ENCODE measurements around the gene TBC1D2. TPM values are rescaled to one million over a fixed set of nuclear protein-coding genes. Genes with fewer than 3 reads are reported as not detected.
"Not testable (repeated sequence)": the region's sequence is repeated elsewhere in the genome, so short reads cannot be mapped to it uniquely, and the experiment has no call there.

Gene TBC1D2
- polyA plus RNA-seq, 10 donors, result 1.1 to 2.8 (median 2.0) TPM

GRCh38 chr9:98271479-98271878, 16.0 kb upstream of the TBC1D2 start:
- no peak for DNase-seq

DNA sequence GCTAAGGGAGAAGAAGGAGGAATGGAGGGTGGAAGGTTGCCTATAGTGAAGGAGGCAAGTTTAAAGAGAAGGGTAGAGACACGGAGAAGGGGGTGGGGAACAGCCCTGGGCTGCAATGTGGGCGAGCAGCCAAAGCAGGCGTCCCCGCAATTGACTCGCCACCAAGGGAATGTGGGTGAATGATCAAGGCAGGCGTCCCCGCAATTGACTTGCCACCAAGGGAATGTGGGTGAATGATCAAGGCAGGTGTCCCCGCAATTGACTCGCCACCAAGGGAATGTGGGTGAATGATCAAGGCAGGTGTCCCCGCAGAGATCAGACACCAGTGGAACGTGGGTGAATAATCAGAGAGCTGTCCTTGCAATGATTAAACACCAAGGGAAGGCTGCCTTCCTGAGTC, 14.8 kb upstream of the TBC1D2 start:
- DNase-seq, result not testable (repeated sequence)

DNA sequence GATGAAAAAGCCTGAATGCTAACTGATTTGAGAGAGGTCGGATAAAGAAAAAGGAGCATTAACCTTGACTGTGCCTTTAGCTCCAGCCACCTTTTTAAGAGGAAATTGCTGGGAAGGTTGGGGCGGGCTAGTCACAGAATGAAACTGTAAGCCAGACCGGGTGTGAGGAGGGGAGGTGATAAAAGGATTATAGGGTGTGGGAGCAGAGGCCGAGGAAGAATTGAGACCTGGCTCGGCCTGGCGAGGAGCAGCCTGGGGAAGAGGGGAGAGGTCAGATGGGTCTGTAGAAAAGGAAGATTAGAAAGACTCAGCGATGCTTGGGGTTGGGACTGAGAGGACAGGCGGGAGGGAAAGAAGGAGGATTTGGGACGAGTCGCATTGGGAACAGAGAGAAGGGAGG, 14.2 kb upstream of the TBC1D2 start:
- not testable (repeated sequence) for DNase-seq

DNA sequence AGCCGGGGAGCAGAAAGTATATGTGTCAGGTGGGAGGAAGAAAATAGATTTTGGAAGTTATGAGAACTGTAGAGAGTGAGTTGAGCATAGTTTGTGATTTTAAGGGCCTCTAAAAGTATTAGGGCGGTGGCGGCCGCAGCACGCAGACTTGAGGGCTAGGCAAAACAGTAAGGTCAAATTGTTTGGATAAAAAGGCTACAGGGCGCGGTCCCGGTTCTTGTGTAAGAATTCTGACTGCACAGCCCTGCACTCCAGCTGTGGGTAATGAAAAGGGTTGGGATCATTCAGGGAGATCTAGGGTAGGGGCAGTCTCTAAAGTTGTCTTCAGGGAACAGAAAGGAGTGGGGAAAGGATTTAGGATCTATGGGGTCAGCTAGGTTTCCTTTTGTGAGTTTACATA, 12.1 kb upstream of the TBC1D2 start:
- not testable (repeated sequence) for DNase-seq

DNA sequence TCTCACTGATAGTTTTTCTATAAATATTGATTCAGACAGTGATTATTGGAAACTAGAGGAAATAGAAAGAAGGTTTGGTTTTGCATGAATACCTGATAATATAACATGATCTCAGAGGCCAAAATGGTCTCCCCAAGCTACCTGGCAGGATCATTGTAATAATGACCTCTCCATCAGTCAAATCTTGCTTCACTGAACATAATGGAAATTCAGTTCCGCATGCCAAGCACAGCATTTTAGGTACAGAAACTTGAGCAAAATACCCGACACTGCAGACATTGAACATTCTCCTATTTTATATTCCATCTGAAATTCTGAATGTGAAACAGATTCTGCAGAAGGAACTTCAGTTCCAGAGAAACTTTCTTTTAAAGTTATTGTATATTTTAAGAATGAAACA, 9.1 kb upstream of the TBC1D2 start:
- no peak for DNase-seq

GRCh38 chr9:98263482-98264357, 8.3 kb upstream of the TBC1D2 start:
- DNase-seq, result peak; percentile 64 to 83 (median 70)

DNA sequence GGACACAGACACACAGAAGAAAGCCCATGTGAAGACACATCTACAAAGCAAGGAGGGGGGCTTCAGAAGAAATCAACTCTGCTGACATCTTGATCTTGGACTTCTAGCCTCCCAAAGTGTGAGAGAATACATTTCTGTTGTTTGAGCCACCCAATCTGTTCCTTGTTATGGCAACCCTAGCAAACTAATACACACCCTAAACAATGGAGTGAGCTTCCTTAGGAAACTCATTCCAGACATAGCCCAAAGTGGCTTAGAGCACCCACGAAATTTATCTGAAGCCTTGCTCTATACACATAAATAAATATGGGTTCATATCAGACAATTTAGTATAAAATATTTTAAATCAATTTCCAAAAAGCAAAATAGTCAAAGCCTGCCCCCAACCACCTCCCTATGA, 7.6 kb upstream of the TBC1D2 start:
- no peak for DNase-seq

DNA sequence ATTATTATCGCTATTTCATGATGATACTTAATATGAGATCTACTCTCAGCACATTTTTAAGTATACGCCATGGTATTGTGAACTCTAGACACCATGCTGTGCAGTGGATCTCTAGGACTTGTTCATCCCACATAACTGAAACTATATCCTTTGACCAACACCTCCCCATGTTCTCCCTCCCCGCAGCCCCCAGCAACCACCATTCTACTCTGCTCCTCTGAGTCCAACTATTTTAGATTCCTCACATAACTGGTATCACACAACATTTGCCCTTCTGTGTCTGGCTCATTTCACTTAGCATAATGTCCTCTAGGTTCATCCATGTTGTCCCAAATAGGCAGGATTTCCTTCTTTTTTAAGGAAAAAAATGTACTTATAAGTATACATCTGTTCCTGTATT, 6.6 kb upstream of the TBC1D2 start:
- no peak for DNase-seq

GRCh38 chr9:98260635-98261034, 5.2 kb upstream of the TBC1D2 start:
- no peak for DNase-seq

DNA sequence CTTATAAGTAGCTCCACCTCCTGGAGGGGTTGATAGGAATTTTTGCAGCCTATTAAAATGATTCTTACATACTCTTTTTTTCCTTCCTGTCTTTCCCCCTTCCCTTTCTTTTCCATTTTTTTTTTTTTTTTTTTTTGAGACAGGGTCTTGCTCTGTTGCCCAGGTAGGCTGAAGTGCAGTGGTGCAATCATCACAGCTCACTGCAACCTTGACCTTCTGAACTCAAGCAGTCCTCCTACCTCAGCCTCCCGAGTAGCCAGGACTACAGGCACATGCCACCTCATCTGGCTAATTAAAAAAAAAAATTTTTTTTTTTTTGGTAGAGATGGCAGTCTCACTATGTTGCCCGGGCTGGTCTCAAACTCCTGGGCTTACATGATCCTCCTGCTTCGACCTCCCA, 4.3 kb upstream of the TBC1D2 start:
- DNase-seq, result no peak

- peak in 1 of 3 donors; percentile 34 for DNase-seq
Observed at GRCh38 chr9:98256756-98257155, 1.3 kb upstream of the TBC1D2 start.

GRCh38 chr9:98255061-98255577, 330 bp downstream of the TBC1D2 start:
- no peak for DNase-seq

DNA sequence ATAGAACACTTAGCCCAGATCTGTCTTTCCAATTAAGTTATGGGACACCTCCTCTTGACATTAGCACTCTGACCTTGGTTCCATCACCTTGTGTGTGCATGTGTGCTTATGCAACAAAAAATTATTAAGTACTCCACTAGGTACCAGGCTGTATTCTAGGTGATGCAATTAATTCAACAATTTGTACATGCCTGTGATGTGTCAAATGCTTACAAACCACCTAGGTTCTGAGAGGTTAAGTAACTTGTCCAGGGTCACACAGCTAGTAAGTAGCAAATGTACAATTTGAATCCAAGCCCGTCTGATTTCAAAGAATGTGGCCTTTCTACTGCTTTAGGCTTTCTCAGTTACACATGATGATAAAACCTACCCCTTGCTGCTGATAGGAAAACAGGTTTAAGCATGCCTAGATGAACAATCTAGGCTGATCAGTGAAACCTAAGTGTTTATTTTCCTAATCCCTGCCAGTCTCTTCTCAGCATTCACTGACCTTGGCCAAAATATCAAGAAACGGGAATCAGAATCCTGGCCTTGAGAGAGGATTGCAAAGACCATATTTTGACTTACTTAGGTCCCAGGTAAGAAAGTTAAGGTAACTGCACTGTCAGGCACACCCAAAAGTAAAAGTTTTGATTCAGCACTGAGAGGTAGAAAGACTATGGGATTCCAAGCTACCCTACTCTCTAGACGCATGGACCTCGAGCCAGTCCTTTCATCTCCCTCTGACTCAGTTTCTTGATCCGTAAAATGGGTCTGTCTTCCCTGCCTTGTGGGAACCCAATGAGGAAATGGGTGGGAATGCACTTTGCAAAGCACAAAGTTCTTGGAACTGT, 1.0 kb downstream of the TBC1D2 start:
- no peak for DNase-seq

GRCh38 chr9:98253565-98253964, 1.9 kb downstream of the TBC1D2 start:
- DNase-seq, result no peak

DNA sequence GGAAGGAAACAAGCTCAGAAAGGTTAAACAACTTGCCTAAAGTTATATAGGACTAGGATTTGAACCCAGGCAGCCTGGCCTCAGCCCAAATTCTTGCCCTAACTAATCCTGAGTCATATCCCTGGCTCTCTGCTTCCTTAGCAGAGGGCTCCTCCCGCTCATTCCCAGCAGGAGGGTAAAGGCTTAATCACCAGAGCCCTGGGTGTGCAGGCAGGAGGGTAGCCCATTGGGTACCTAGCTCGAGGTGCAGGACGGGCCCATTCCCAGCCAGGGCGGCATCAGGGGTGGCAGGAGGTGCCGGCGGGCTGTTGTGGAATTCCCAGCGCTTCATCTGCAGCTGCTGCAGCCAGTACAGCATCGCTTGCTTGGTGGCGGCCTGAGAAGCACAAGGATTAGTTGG, 3.9 kb downstream of the TBC1D2 start:
- peak in 1 of 3 donors; percentile 23 for DNase-seq

GRCh38 chr9:98249771-98250170, 5.7 kb downstream of the TBC1D2 start:
- no peak for DNase-seq

DNA sequence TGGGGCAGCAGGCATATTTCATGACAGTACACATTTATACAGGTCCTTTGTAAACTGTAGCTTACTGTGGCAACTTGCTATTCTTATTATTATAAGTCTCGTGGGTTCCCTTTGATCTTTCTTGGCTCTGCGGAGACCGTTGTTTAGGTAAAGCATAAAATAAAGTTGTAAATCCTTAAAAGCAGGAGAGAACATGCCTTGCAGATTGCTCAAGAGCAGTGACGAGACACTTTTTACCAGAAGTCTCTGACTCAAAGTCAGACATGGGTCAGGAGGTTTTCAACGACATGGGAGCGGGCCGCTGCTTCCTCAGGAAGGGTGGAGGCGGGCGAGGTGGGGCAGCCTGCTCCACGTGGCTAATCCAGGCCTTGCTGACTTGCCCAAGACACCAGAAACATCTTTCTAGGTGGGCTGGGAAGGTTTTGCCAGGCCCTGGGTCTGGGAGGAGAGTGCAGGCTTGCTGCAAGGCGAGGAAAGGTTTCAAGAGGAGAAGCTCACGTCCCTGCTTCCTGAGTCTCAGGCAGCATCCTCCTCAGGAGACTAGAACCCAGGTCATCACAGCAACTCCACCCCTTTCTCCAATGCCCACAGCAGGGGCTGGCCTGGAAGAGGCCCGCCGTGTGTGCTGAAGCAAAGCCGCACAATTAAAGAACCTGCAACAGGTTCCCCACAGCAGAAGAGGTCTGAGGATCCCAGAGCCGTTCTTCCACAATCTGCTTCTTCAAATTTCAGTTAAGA, 6.5 kb downstream of the TBC1D2 start:
- DNase-seq, result peak; percentile 9 to 51 (median 25)

DNA sequence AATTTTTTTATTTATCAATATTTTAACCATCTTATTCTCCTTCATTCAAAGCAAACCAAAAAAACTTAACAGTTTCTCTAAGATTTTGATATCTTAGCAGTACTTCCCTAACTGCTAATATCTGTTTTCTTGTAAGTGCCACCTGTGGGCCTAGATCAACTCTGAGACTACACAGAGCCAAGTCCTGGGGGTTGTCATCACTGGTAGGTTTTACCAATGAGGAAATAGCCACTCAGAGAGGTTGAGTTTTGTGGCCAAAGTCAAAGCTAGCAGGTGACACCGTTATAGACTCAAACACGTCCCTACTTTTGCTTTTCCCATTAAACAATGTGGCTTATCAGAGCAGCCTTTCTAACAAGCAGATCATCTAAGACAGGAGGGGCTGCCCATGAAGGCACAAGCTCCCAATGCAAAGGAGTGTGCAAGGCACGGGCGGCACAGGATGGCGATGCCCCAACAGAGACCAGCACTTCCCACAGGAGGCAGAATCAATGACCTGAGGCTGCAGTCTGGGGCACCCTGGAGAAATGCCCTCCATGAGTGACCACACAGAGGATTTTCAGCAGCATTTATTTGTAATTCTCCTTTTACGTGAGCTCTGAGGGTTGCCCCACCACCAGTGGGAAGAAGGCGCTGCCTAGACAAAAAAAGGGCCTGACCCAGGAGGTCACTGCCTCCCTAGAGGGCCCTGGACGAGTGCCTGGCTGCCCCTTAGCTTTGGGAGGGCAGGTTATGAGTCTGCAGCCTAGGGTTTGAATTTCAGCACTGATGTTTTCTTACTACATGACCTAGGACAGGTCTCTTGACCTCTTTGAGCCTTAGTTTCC, 7.4 kb downstream of the TBC1D2 start:
- DNase-seq, result no peak

GRCh38 chr9:98242426-98242825, 13.0 kb downstream of the TBC1D2 start:
- DNase-seq, result no peak

DNA sequence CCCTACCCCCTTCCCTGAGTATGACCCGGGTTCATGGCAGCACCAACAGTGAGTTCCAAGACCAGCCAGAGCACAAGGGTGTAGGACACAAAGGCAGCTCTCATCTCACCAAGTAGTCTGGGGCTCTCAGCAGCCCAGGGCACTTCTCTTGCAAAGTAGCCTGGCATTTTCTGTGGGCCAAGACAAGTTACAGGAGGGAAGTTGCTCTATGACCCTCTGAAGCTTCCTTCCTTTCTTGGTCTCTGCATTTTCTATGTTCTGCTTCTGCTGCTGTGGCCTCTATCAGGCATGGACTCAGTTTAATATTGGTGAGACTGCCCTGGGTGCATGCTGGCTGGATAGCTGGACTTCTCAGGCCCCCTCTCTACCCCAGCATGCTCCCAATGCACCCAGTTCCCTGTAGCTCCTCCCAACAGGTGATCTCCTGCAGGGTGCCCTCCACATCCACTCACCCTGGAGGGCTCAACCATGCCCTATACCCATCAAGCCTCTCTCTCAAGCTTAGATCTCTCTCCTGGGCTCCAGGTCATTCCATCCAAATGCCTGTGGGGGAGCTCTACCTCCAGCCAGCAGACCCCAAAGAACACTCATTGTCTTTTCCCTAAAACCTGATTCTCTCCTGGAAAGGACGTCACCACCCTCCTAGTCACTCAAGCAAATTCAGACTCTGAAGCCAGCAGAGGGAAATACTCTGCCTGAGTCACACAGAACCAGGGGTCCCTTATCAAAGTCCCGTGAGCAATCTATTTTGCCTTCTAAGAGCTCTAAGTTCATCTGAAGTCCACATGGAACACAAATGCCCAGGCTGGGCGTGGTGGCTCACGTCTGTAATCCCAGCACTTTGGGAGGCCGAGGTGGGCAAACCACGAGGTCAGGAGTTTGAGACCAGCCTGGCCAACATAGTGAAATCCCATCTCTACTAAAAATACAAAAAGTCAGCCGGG, 13.8 kb downstream of the TBC1D2 start:
- no peak for DNase-seq
